Measurements from ENCODE around the gene DPM1. TPM values are rescaled to one million over a fixed set of nuclear protein-coding genes. Genes with fewer than 3 reads are reported as not detected.

DPM1 gene
- total and polyA plus RNA-seq, 3 donors from 2014 or later, result 44.5 to 71.0 (median 54.3) TPM

DNA sequence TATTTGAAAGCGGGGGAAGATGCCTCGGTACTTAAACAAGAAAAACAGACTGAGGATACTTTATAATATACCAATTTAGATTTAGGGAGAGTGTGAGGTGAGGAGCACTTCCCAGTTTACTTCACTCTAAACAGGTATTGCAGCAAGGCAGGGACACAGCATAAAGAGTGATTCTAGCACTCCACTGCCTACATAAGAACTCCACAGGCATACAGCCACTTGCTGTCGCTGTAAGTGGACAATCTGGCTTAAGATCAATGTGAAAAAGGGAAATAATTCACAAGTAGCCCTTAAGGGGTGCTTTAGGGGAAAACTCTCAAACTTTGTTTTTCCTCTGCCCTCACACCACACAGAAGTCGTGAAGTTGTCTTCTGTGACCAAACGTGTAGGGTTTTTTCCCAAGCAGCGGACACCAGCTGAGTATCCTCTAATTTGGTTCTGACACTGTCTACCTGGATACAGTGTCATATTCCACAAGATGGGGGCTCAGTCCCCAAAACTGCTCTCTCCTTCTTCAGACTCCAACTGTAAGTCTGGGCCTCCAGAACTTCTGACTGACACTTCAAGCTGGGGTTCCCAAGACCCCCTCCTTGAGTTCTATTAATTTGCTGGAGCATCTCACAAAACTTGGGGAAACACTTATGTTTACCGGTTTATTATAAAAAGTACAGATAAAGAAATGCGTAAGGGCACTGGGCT lies 36.4 kb downstream of the DPM1 start:
- DNase-seq, result no peak
- WGBS, 2 donors, result 58 to 69% methylated on average over 8 of the region's 8 CpGs
- H3K9me3 ChIP-seq, result no peaks in the 10 kb centered on the region
- intact Hi-C loops (cut with DNase I; ENCODE audit: low total_unique reads), result loop anchor here (10.0 kb wide), 1 partner anchor 127 kb away; the partner anchor contains the start of gene BCAS4
- no peak overlapping the region for H3K4me3 ChIP-seq
- no peaks in the 10 kb centered on the region for H3K36me3 ChIP-seq (ENCODE audit: low read depth, missing control alignments)
- H3K27me3 ChIP-seq, result no peaks in the 10 kb centered on the region
- TF ChIP-seq, protein P1, sequence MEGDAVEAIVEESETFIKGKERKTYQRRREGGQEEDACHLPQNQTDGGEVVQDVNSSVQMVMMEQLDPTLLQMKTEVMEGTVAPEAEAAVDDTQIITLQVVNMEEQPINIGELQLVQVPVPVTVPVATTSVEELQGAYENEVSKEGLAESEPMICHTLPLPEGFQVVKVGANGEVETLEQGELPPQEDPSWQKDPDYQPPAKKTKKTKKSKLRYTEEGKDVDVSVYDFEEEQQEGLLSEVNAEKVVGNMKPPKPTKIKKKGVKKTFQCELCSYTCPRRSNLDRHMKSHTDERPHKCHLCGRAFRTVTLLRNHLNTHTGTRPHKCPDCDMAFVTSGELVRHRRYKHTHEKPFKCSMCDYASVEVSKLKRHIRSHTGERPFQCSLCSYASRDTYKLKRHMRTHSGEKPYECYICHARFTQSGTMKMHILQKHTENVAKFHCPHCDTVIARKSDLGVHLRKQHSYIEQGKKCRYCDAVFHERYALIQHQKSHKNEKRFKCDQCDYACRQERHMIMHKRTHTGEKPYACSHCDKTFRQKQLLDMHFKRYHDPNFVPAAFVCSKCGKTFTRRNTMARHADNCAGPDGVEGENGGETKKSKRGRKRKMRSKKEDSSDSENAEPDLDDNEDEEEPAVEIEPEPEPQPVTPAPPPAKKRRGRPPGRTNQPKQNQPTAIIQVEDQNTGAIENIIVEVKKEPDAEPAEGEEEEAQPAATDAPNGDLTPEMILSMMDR (IDR thresholded peaks at IDR 0.05), result no peak
- no peak for TF ChIP-seq POLR2A (IDR thresholded peaks at IDR 0.05)
- peaks cover 34% of the 10 kb centered on the region for H3K4me1 ChIP-seq
- no peak overlapping the region for H3K27ac ChIP-seq

DNA sequence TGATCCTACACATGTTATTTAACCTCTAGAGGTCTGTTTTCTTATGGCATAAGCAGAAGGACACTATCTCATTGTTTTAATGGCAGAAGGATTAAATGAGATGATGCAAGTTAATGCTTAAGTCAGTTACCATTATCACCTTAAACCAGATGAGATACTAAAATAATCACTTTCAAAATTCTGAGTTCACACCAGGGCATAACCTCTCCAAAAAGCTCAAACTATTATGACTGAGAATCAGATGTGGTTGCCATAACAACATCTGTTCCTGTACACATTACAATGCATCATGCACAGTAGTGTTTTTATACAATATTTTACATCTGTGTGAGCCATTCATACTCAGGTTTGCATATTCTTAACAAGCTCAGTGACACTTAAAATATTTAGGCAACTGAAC lies 37.3 kb downstream of the DPM1 start:
- peaks cover 42% of the 10 kb centered on the region for H3K4me1 ChIP-seq
- no peak overlapping the region for H3K4me3 ChIP-seq
- no peaks in the 10 kb centered on the region for H3K36me3 ChIP-seq (ENCODE audit: low read depth, missing control alignments)
- intact Hi-C loops (cut with DNase I; ENCODE audit: low total_unique reads), result loop anchor here (10.0 kb wide), 1 partner anchor 126 kb away; the partner anchor contains the start of gene BCAS4
- H3K27ac ChIP-seq, result no peak overlapping the region
- no peaks in the 10 kb centered on the region for H3K9me3 ChIP-seq
- no peak for DNase-seq
- TF ChIP-seq, protein P1 (IDR thresholded peaks at IDR 0.05), result no peak
- TF ChIP-seq POLR2A (IDR thresholded peaks at IDR 0.05), result no peak
- no peaks in the 10 kb centered on the region for H3K27me3 ChIP-seq

DNA sequence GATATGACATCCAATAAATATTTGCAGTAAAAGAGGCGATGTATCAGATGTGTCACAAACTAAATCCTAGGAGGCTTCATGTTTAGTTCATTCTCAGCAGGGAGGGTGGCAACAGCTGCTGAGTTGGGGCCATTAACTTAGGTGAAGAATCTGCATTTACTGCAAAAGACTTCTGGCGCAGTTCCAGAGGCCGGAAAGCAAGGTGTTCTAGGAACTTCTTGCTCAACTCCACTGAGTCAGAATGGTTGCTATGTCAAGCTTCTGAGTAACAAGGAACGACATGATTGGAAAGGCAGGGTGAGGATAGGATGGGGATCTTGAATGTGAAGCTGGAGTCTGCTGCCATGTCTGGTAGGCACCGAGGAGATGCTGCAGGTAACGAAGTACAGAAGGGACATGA lies 38.8 kb downstream of the DPM1 start:
- no peak for DNase-seq
- Histone ChIP-seq H3K27me3 (no peaks in the 10 kb centered on the region), H3K4me1 (peaks cover 45% of the 10 kb centered on the region), H3K27ac (no peak overlapping the region), H3K4me3 (no peak overlapping the region), H3K9me3 (no peaks in the 10 kb centered on the region), H3K36me3 (ENCODE audit: low read depth, missing control alignments) (no peaks in the 10 kb centered on the region)
- TF ChIP-seq, protein P1 (IDR thresholded peaks at IDR 0.05), result no peak
- no peak for TF ChIP-seq POLR2A (IDR thresholded peaks at IDR 0.05)
- WGBS, 2 donors, result 62 to 74% methylated on average over 6 of the region's 6 CpGs
- intact Hi-C loops (cut with DNase I; ENCODE audit: low total_unique reads), result no loop called here

DNA sequence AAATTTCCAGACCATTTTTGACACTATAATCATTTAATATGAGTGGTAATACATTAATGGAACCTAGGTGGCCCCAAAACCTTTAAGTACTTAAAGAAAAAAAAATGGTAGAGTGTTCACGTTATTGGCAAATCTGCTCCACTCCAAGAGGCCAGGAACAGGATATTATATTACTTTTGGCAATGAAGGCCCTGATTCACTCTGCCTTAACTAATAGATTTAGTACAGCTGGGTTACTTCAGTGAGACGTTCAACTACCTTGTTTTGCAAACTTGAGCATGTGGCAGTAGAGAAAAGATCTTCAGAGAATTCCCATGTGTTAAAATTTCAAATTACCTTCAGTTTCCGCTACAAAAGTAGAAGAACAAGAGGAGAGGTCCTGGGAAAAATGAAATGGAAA lies 39.9 kb downstream of the DPM1 start:
- Histone ChIP-seq H3K4me3 (no peak overlapping the region), H3K27ac (no peak overlapping the region), H3K4me1 (peaks cover 57% of the 10 kb centered on the region), H3K36me3 (ENCODE audit: low read depth, missing control alignments) (no peaks in the 10 kb centered on the region), H3K9me3 (no peaks in the 10 kb centered on the region), H3K27me3 (no peaks in the 10 kb centered on the region)
- no peak for DNase-seq
- intact Hi-C loops (cut with DNase I; ENCODE audit: low total_unique reads), result no loop called here
- WGBS, 2 donors, result 41 to 56% methylated on average over 3 of the region's 3 CpGs
- no peak for TF ChIP-seq POLR2A (IDR thresholded peaks at IDR 0.05)
- TF ChIP-seq, protein P1 (IDR thresholded peaks at IDR 0.05), result no peak

DNA sequence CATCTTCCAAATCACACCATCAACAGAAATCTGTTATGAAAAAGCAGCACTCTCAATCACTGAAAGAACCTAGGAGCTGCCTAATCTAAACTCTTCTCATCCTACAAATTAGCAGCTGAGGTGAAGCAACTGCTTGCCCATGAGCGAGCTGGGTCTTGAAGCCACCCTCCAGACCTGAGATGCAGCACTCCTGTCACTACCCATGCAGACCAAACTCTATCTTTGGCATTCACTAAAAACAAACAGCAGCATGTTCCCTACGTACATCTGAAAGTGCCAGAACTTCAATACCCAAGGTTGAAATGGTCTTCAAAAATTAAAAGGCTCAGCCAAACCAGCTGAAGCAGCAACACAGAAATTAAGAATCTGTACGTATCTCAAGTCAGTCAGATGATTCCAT lies 41.4 kb downstream of the DPM1 start:
- no peak overlapping the region for H3K27ac ChIP-seq
- H3K4me1 ChIP-seq, result peaks cover 59% of the 10 kb centered on the region
- no peaks in the 10 kb centered on the region for H3K36me3 ChIP-seq (ENCODE audit: low read depth, missing control alignments)
- no peaks in the 10 kb centered on the region for H3K9me3 ChIP-seq
- H3K27me3 ChIP-seq, result no peaks in the 10 kb centered on the region
- intact Hi-C loops (cut with DNase I; ENCODE audit: low total_unique reads), result no loop called here
- 55 to 59% methylated on average over 3 of the region's 3 CpGs for WGBS, 2 donors
- H3K4me3 ChIP-seq, result no peak overlapping the region
- no peak for TF ChIP-seq POLR2A (IDR thresholded peaks at IDR 0.05)
- TF ChIP-seq, protein P1 (IDR thresholded peaks at IDR 0.05), result no peak
- DNase-seq, result no peak

Data from testis (tissue), 3 donors.